ENCODE measurements around the gene MPO.
A peak's percentile ranks its signal among the peaks of the same experiment; 100 is the strongest.

MPO gene

GRCh38 chr17:58265902-58266875 is 14.5 kb downstream of the MPO start:
- no peak for DNase-seq (ENCODE audit: low read depth in 2 of 2)

GRCh38 chr17:58265271-58265670 is 15.5 kb downstream of the MPO start:
- no peak for DNase-seq (ENCODE audit: low read depth in 2 of 2)

- no peak for DNase-seq (ENCODE audit: low read depth in 2 of 2)
These were observed 16.2 kb downstream of the MPO start for GRCh38 chr17:58264407-58265103.

- DNase-seq (ENCODE audit: low read depth in 2 of 2) = no peak
These were observed 17.0 kb downstream of the MPO start for GRCh38 chr17:58263773-58264172.

GRCh38 chr17:58262149-58262548 is 18.6 kb downstream of the MPO start:
- no peak for DNase-seq (ENCODE audit: low read depth in 2 of 2)

GRCh38 chr17:58254803-58255202 is 25.9 kb downstream of the MPO start:
- DNase-seq (ENCODE audit: low read depth in 2 of 2) = no peak

- no peak for DNase-seq (ENCODE audit: low read depth in 2 of 2)
These were observed 27.7 kb downstream of the MPO start for GRCh38 chr17:58253082-58253481.

GRCh38 chr17:58252141-58252540 is 28.6 kb downstream of the MPO start:
- no peak for DNase-seq (ENCODE audit: low read depth in 2 of 2)

- DNase-seq (ENCODE audit: low read depth in 2 of 2) = no peak
These were observed 30.3 kb downstream of the MPO start for GRCh38 chr17:58250344-58251011.

- peak; percentile 46 to 64 for DNase-seq (ENCODE audit: low read depth in 2 of 2)
These were observed 31.2 kb downstream of the MPO start for GRCh38 chr17:58249270-58250133.

- DNase-seq (ENCODE audit: low read depth in 2 of 2) = no peak
These were observed 31.8 kb downstream of the MPO start for GRCh38 chr17:58248955-58249269.

GRCh38 chr17:58247511-58248363 is 33.0 kb downstream of the MPO start:
- DNase-seq (ENCODE audit: low read depth in 2 of 2) = no peak

GRCh38 chr17:58246781-58247180 is 34.0 kb downstream of the MPO start:
- DNase-seq (ENCODE audit: low read depth in 2 of 2) = no peak

GRCh38 chr17:58246104-58246740 is 34.5 kb downstream of the MPO start:
- no peak for DNase-seq (ENCODE audit: low read depth in 2 of 2)

- DNase-seq (ENCODE audit: low read depth in 2 of 2) = no peak
These were observed 35.2 kb downstream of the MPO start for GRCh38 chr17:58245428-58246103.

GRCh38 chr17:58244963-58245362 is 35.8 kb downstream of the MPO start:
- DNase-seq (ENCODE audit: low read depth in 2 of 2) = no peak

GRCh38 chr17:58242171-58242784 is 38.5 kb downstream of the MPO start:
- DNase-seq (ENCODE audit: low read depth in 2 of 2) = no peak

- DNase-seq (ENCODE audit: low read depth in 2 of 2) = no peak
These were observed 40.7 kb downstream of the MPO start for GRCh38 chr17:58239987-58240386.

- DNase-seq (ENCODE audit: low read depth in 2 of 2) = no peak
These were observed 42.5 kb downstream of the MPO start, which contains the start of gene LPO for GRCh38 chr17:58238147-58238634. Gene LPO, plus strand, starts transcription at chr17:58238584. Its CDS starts 4,396 bp downstream, at chr17:58242980.

All from stimulated activated CD8-positive, alpha-beta memory T cell treated with anti-CD3 and anti-CD28 coated beads, Interleukin-7, amount 100 ng/mL, for 4 hours (primary cell).